ENCODE data around the gene DBX1. TPM values are rescaled to one million over a fixed set of nuclear protein-coding genes. Genes with fewer than 3 reads are reported as not detected.

DBX1 gene
- total RNA-seq, 1 experiment from 2014 or later, result 0.15 TPM

DNA sequence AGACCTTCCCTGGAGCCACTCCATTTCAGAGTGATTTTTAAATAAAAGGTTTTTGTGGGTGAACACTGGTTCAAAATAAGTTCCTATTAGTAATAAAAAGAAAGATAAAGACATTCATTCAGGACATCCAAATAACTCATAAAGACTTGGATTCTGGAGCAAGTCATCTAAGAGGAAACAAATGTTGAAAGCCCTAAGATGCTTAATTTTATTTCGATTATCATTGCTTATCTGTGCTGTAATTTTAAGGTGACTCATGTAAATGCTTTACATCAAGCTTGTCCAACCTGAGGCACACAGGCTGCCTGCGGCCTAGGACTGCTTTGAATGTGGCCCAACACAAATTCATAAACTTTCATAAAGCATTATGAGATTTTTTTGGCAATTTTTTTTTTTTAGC is 34.2 kb upstream of the DBX1 start:
- no peaks in the 10 kb centered on the region for H3K23me2 ChIP-seq (ENCODE audit: insufficient read length, low read depth, low read length, poor library complexity, severe bottlenecking)
- no peak overlapping the region for H3K4me2 ChIP-seq (ENCODE audit: insufficient read depth, insufficient read length, low read length)
- TF ChIP-seq, protein P1, sequence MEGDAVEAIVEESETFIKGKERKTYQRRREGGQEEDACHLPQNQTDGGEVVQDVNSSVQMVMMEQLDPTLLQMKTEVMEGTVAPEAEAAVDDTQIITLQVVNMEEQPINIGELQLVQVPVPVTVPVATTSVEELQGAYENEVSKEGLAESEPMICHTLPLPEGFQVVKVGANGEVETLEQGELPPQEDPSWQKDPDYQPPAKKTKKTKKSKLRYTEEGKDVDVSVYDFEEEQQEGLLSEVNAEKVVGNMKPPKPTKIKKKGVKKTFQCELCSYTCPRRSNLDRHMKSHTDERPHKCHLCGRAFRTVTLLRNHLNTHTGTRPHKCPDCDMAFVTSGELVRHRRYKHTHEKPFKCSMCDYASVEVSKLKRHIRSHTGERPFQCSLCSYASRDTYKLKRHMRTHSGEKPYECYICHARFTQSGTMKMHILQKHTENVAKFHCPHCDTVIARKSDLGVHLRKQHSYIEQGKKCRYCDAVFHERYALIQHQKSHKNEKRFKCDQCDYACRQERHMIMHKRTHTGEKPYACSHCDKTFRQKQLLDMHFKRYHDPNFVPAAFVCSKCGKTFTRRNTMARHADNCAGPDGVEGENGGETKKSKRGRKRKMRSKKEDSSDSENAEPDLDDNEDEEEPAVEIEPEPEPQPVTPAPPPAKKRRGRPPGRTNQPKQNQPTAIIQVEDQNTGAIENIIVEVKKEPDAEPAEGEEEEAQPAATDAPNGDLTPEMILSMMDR (conservative IDR thresholded peaks at IDR 0.05), result no peak
- no peak overlapping the region for H2BK120ac ChIP-seq (ENCODE audit: low read depth, low read length, poor library complexity, severe bottlenecking)
- H3K23ac ChIP-seq (ENCODE audit: insufficient read length, low read depth, low read length), result no peak overlapping the region
- H2AK5ac ChIP-seq (ENCODE audit: insufficient read length, low read length), result no peak overlapping the region
- no peaks in the 10 kb centered on the region for H3K79me1 ChIP-seq (ENCODE audit: insufficient read depth, low read depth, low read length, poor library complexity, severe bottlenecking)
- H3K27me3 ChIP-seq (ENCODE audit: insufficient read depth, low read length), result peaks cover 20% of the 10 kb centered on the region
- H3K14ac ChIP-seq (ENCODE audit: insufficient read depth, low read length), result no peak overlapping the region
- H3K4me1 ChIP-seq (ENCODE audit: insufficient read depth, low read length), result no peaks in the 10 kb centered on the region
- H2BK5ac ChIP-seq (ENCODE audit: insufficient read length, low read length), result no peak overlapping the region
- no peaks in the 10 kb centered on the region for H4K20me1 ChIP-seq (ENCODE audit: control insufficient read depth, insufficient read depth, insufficient read length)
- H3T11ph ChIP-seq (ENCODE audit: low read length), result no peak overlapping the region
- Mint-ChIP-seq H3K9me3 (no peaks in the 10 kb centered on the region), H3K27me3 (ENCODE audit: low read depth) (peaks cover 81% of the 10 kb centered on the region), H3K36me3 (ENCODE audit: insufficient read depth in 1 of 3, low read depth in 3 of 3) (no peaks in the 10 kb centered on the region), H3K4me1 (peaks cover 11 to 15% of the 10 kb centered on the region in 2 experiments; a peak in 3 of 4 replicates), H3K27ac (no peak overlapping the region), H3K4me3 (no peak overlapping the region)
- no CpG with 5 or more reads among the region's 2 CpGs for WGBS (ENCODE audit: extremely low coverage, insufficient read length, low lambda C conversion rate)
- no peak overlapping the region for H4K91ac ChIP-seq (ENCODE audit: insufficient read length, low read depth, low read length)
- no peak overlapping the region for H4K5ac ChIP-seq (ENCODE audit: insufficient read length, low read depth, low read length)
- H3K4ac ChIP-seq (ENCODE audit: low read depth, low read length), result no peak overlapping the region
- no peak overlapping the region for H2BK12ac ChIP-seq (ENCODE audit: insufficient read length, low read depth, low read length)
- H3K9ac ChIP-seq (ENCODE audit: extremely low read depth, insufficient read length, low read length), result no peak overlapping the region
- no peak for DNase-seq
- H3K18ac ChIP-seq (ENCODE audit: insufficient read length, low read depth, low read length), result no peak overlapping the region
- no peak overlapping the region for H2BK15ac ChIP-seq (ENCODE audit: low read depth, low read length)
- no peaks in the 10 kb centered on the region for H3K79me2 ChIP-seq (ENCODE audit: insufficient read depth, low read length)
- no peak overlapping the region for H3K27ac ChIP-seq (ENCODE audit: insufficient read length, low read depth, low read length)
- no peak overlapping the region for H3K56ac ChIP-seq (ENCODE audit: insufficient read length, low read depth, low read length)
- no peak overlapping the region for H4K8ac ChIP-seq (replicated peaks; ENCODE audit: insufficient read length, low read depth, low read length)
- H2AFZ ChIP-seq (ENCODE audit: low read length), result no peak overlapping the region
- no peaks in the 10 kb centered on the region for H3K9me3 ChIP-seq (ENCODE audit: control insufficient read depth, low read depth, low read length)
- no peak overlapping the region for H2BK20ac ChIP-seq (ENCODE audit: low read depth, low read length, poor library complexity, severe bottlenecking)
